ENCODE results near the gene SRPK2. TPM values are rescaled to one million over a fixed set of nuclear protein-coding genes. Genes with fewer than 3 reads are reported as not detected.

SRPK2 gene
- total and polyA plus RNA-seq, 2 of the 8 experiments (the other 6 are each of a cell fraction or from before 2014, with no cell fraction given): 10.0 to 47.1 TPM

DNA sequence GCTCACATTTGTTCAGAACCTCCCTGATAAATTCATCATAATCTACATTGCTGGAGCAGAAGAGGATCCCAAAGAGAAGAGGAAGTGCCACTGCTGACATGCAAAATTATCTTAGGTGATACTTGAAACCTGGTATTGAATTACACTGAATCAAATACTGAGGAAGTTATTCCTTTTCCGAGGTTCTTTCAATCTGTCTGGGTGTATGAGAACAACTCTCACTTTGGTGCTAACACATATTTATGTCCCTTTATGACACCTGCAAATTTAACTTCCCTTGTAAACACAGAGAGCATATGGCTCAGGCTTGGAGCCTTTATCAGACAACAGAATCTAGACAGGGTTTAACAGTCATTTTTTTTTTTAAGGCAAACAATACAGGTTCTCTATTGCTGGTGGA, 131.4 kb downstream of the SRPK2 start:
- H2BK120ac ChIP-seq (replicated peaks; ENCODE audit: low read depth, low read length): no peak overlapping the region
- no peak overlapping the region for H3K23ac ChIP-seq (ENCODE audit: insufficient read length)
- H3K4me3 ChIP-seq (ENCODE audit: extremely low read depth in 1 of 4, insufficient read depth in 2 of 4, low read depth in 3 of 4, low read length in 4 of 4): peak overlapping the region in 1 of 4 experiments; percentile 31; a peak in 1 of 8 replicates
- H3K79me1 ChIP-seq (ENCODE audit: low read depth, low read length): 0 out of 2 replicates have a peak, but pooled peaks cover 2% of the 10 kb centered on the region
- no peaks in the 10 kb centered on the region for H3K36me3 ChIP-seq (ENCODE audit: control insufficient read depth in 2 of 4, insufficient read depth in 4 of 4, low read length in 3 of 4)
- ChIA-PET CTCF (ENCODE audit: partially characterized antibody) (no interaction called here), POLR2A (ENCODE audit: partially characterized antibody) (no interaction called here)
- no peak overlapping the region for H3K14ac ChIP-seq (ENCODE audit: insufficient read length)
- no peak overlapping the region for H2BK15ac ChIP-seq (ENCODE audit: low read length)
- H3K23me2 ChIP-seq (ENCODE audit: low read depth, low read length): no peaks in the 10 kb centered on the region
- no peak overlapping the region for H3K27ac ChIP-seq (ENCODE audit: low read depth, low read length)
- FAIRE-seq: no peak
- H3K79me2 ChIP-seq (ENCODE audit: control insufficient read depth in 1 of 2, insufficient read depth in 2 of 2, low read length in 2 of 2): peaks cover 0 to 44% of the 10 kb centered on the region in 2 experiments; a peak in 3 of 4 replicates
- no peak for DNase-seq (ENCODE audit: low read depth in 1 of 2, low spot score in 2 of 2)
- H2BK5ac ChIP-seq (ENCODE audit: low read depth, low read length): no peak overlapping the region
- no peak overlapping the region for H4K91ac ChIP-seq (replicated peaks; ENCODE audit: insufficient read length, low read length)
- H2AK5ac ChIP-seq (ENCODE audit: low read depth, low read length): no peak overlapping the region
- no peaks in the 10 kb centered on the region for H3K9me3 ChIP-seq (ENCODE audit: insufficient read depth in 2 of 2, low read depth in 1 of 2, low read length in 1 of 2)
- no peaks in the 10 kb centered on the region for H3K27me3 ChIP-seq (replicated peaks in 1 of 4; ENCODE audit: control insufficient read depth in 3 of 4, extremely low read depth in 1 of 4, insufficient read depth in 3 of 4, low read length in 3 of 4)
- no peak overlapping the region for H2BK12ac ChIP-seq (ENCODE audit: low read depth, low read length)
- no peak overlapping the region for H3K4ac ChIP-seq (replicated peaks; ENCODE audit: insufficient read length, low read depth, low read length)
- H4K8ac ChIP-seq (ENCODE audit: extremely low read depth, insufficient read depth, low read length): no peak overlapping the region
- H2AFZ ChIP-seq (ENCODE audit: low read length): no peak overlapping the region
- H3K18ac ChIP-seq (ENCODE audit: extremely low read depth, low read length): no peak overlapping the region
- H3K56ac ChIP-seq (replicated peaks; ENCODE audit: insufficient read length, low read depth, low read length): no peak overlapping the region
- no peak overlapping the region; a peak in 1 of 7 replicates for H3K9ac ChIP-seq (replicated peaks in 1 of 4; ENCODE audit: extremely low read depth in 1 of 4, low read depth in 3 of 4, low read length in 3 of 4)
- WGBS, 2 experiments (ENCODE audit: extremely low coverage in 1 of 2, insufficient coverage in 1 of 2, insufficient read length in 1 of 2, insufficient replicate concordance in 2 of 2, low coverage in 1 of 2, low lambda C conversion rate in 2 of 2, missing lambda C conversion rate in 1 of 2): 0% methylated on average over 1 of the region's 1 CpG; no CpG with 5 or more reads in 1 of the 2 experiments
- H4K20me1 ChIP-seq (replicated peaks in 1 of 2; ENCODE audit: control insufficient read depth in 1 of 2, insufficient read depth in 2 of 2, low read length in 2 of 2): no peaks in the 10 kb centered on the region
- H3K4me1 ChIP-seq (replicated peaks in 1 of 4; ENCODE audit: control insufficient read depth in 3 of 4, insufficient read depth in 4 of 4, low read length in 3 of 4): peaks cover 0 to 6% (median 2%) of the 10 kb centered on the region in 4 experiments; a peak in 3 of 7 replicates
- H4K5ac ChIP-seq (ENCODE audit: insufficient read length, low read depth, low read length): no peak overlapping the region
- H2BK20ac ChIP-seq (ENCODE audit: low read length): no peak overlapping the region
- peak overlapping the region; percentile 24 to 49; a peak in 2 of 4 replicates for H3K4me2 ChIP-seq (ENCODE audit: insufficient read depth in 1 of 2, low read depth in 2 of 2, low read length in 2 of 2)
- TF ChIP-seq SP1 (IDR thresholded peaks at IDR 0.05; ENCODE audit: low read depth, low read length) (no peak), ZNF274 (IDR thresholded peaks at IDR 0.05; ENCODE audit: borderline replicate concordance, extremely low read depth, low read length) (no peak), EP300 (IDR thresholded peaks at IDR 0.05; ENCODE audit: borderline replicate concordance in 1 of 2, low read depth in 2 of 2, low read length in 2 of 2) (no peak), SP2 (IDR thresholded peaks at IDR 0.05; ENCODE audit: low read length) (no peak), GTF2F1 (IDR thresholded peaks at IDR 0.05; ENCODE audit: borderline replicate concordance, low read depth, low read length) (no peak), RAD21 (IDR thresholded peaks at IDR 0.05 in 1 of 2, conservative IDR thresholded peaks at IDR 0.05 in 1 of 2; ENCODE audit: low read depth in 2 of 2, low read length in 2 of 2) (no peak), SIRT6 (IDR thresholded peaks at IDR 0.05; ENCODE audit: low read length) (no peak), CBX8 (IDR thresholded peaks at IDR 0.05; ENCODE audit: borderline replicate concordance, low read depth, low read length) (no peak), SUZ12 (IDR thresholded peaks at IDR 0.05; ENCODE audit: low read length) (no peak), SRF (IDR thresholded peaks at IDR 0.05; ENCODE audit: low read depth, low read length) (no peak), SIX5 (IDR thresholded peaks at IDR 0.05; ENCODE audit: low read depth, low read length) (no peak)
- TF ChIP-seq, protein P1, sequence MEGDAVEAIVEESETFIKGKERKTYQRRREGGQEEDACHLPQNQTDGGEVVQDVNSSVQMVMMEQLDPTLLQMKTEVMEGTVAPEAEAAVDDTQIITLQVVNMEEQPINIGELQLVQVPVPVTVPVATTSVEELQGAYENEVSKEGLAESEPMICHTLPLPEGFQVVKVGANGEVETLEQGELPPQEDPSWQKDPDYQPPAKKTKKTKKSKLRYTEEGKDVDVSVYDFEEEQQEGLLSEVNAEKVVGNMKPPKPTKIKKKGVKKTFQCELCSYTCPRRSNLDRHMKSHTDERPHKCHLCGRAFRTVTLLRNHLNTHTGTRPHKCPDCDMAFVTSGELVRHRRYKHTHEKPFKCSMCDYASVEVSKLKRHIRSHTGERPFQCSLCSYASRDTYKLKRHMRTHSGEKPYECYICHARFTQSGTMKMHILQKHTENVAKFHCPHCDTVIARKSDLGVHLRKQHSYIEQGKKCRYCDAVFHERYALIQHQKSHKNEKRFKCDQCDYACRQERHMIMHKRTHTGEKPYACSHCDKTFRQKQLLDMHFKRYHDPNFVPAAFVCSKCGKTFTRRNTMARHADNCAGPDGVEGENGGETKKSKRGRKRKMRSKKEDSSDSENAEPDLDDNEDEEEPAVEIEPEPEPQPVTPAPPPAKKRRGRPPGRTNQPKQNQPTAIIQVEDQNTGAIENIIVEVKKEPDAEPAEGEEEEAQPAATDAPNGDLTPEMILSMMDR (IDR thresholded peaks at IDR 0.05; ENCODE audit: control extremely low read depth in 1 of 3, insufficient read depth in 1 of 3, low read depth in 1 of 3, low read length in 3 of 3): no peak
